Measurements from ENCODE around the gene TUBA4A.

- TF ChIP-seq POLR2A (IDR thresholded peaks at IDR 0.05; ENCODE audit: low read depth, low read length) (no peak), CTCF (conservative IDR thresholded peaks at IDR 0.05; ENCODE audit: low read depth, low read length) (no peak), RAD21 (IDR thresholded peaks at IDR 0.05; ENCODE audit: low read length) (no peak), USF2 (IDR thresholded peaks at IDR 0.05; ENCODE audit: low read depth, low read length) (no peak), CHD1 (IDR thresholded peaks at IDR 0.05; ENCODE audit: low read depth, low read length) (no peak), RFX5 (IDR thresholded peaks at IDR 0.05; ENCODE audit: low read depth, low read length) (no peak), RCOR1 (IDR thresholded peaks at IDR 0.05; ENCODE audit: insufficient replicate concordance, low read length) (no peak), MXI1 (IDR thresholded peaks at IDR 0.05; ENCODE audit: borderline replicate concordance, low read depth, low read length) (no peak), NFE2L2 (IDR thresholded peaks at IDR 0.05; ENCODE audit: low read depth, low read length) (no peak), SMC3 (IDR thresholded peaks at IDR 0.05; ENCODE audit: low read depth, low read length) (no peak), BHLHE40 (IDR thresholded peaks at IDR 0.05; ENCODE audit: low read depth, low read length) (no peak), CEBPB (IDR thresholded peaks at IDR 0.05; ENCODE audit: low read depth, low read length) (no peak), MAZ (IDR thresholded peaks at IDR 0.05; ENCODE audit: borderline replicate concordance, low read depth, low read length) (no peak), MAFK (IDR thresholded peaks at IDR 0.05; ENCODE audit: low read depth, low read length) (no peak)
Observed at GRCh38 chr2:219252570-219252899, 1.2 kb downstream of the TUBA4A start.

Measured in IMR-90 (cell line).